ENCODE data around the gene CLCN4. TPM values are rescaled to one million over a fixed set of nuclear protein-coding genes. Genes with fewer than 3 reads are reported as not detected.

Gene CLCN4
- total RNA-seq, 2 experiments from 2014 or later: 0.25 TPM; not detected in 1

GRCh38 chrX:10135561-10136399 is 21.0 kb upstream of the CLCN4 start:
- Mint-ChIP-seq H3K27me3 (no peaks in the 10 kb centered on the region), H3K9me3 (no peaks in the 10 kb centered on the region), H3K4me3 (no peak overlapping the region), H3K4me1 (no peaks in the 10 kb centered on the region), H3K36me3 (peaks cover 4% of the 10 kb centered on the region), H3K27ac (no peak overlapping the region)
- POLR2A ChIA-PET: no interaction called here
- DNase-seq (no peak), ATAC-seq (ENCODE audit: low read depth) (no peak)

GRCh38 chrX:10138726-10139125 is 18.0 kb upstream of the CLCN4 start:
- POLR2A ChIA-PET: no interaction called here
- ATAC-seq (ENCODE audit: low read depth): no peak
- Mint-ChIP-seq H3K27me3 (no peaks in the 10 kb centered on the region), H3K27ac (no peak overlapping the region), H3K4me1 (no peaks in the 10 kb centered on the region), H3K4me3 (no peak overlapping the region), H3K9me3 (no peaks in the 10 kb centered on the region), H3K36me3 (peaks cover 9% of the 10 kb centered on the region)
- no peak for DNase-seq

GRCh38 chrX:10140264-10140663 is 16.5 kb upstream of the CLCN4 start:
- H3K9me3 Mint-ChIP-seq: no peaks in the 10 kb centered on the region
- H3K4me3 Mint-ChIP-seq: no peak overlapping the region
- POLR2A ChIA-PET: no interaction called here
- H3K4me1 Mint-ChIP-seq: no peaks in the 10 kb centered on the region
- H3K27ac Mint-ChIP-seq: no peak overlapping the region
- H3K27me3 Mint-ChIP-seq: no peaks in the 10 kb centered on the region
- H3K36me3 Mint-ChIP-seq: peaks cover 10% of the 10 kb centered on the region
- ATAC-seq (ENCODE audit: low read depth): no peak
- no peak for DNase-seq

- POLR2A ChIA-PET: no interaction called here
- peaks cover 14% of the 10 kb centered on the region for H3K36me3 Mint-ChIP-seq
These were observed 14.7 kb upstream of the CLCN4 start for GRCh38 chrX:10142041-10142599.

DNA sequence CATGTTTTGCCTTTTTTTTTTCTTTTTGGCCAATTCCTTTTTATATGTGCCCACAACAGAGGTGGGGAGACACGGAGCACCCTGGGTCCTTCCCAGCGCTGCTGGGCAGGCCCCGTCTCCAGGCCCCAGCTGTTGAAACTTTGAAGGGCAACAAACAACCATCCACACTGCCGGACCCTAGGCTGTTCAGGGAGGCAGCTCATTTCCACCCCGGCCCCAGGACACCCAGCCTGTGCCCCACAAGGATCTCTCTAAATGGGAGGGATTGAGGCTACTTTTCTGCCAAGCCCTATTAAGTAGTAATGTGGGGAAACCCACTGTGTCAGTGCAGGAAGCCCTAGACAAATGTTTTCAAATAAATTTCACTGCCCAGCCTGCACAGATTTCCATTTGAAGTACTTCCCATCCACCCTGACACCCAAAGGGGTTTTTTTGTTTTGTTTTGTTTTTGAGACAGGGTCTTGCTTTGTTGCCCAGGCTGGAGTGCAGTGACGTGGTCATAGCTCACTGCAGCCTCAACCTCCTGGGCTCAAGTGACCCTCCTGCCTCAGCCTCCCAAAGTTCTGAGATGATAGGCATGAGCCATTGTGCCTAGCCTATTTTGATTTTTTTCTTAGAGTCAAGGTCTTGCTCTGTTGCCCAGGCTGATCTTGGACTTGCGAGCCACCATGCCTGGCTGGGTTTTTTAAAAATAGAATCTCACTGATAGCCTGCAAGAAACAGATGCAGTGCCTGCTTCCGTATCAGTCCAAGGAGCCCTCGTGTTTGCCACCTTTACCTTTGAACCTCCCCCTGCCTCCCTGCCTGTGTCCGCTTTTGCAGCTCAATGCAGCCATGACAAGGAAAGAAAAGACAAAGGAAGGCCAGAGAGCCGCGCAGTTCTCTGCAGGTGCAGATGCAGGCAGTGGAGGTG is 13.4 kb upstream of the CLCN4 start:
- Mint-ChIP-seq H3K27ac (no peak overlapping the region), H3K4me3 (no peak overlapping the region), H3K36me3 (peaks cover 14% of the 10 kb centered on the region), H3K9me3 (no peaks in the 10 kb centered on the region), H3K4me1 (no peaks in the 10 kb centered on the region), H3K27me3 (no peaks in the 10 kb centered on the region)
- ATAC-seq (ENCODE audit: low read depth) (no peak), DNase-seq (no peak)
- POLR2A ChIA-PET: no interaction called here

More at GRCh38 chrX:10142041-10142599, 14.7 kb upstream of the CLCN4 start:
- H3K4me3 Mint-ChIP-seq: no peak overlapping the region
- H3K9me3 Mint-ChIP-seq: no peaks in the 10 kb centered on the region
- no peak overlapping the region for H3K27ac Mint-ChIP-seq
- ATAC-seq (ENCODE audit: low read depth) (no peak), DNase-seq (no peak)
- H3K27me3 Mint-ChIP-seq: no peaks in the 10 kb centered on the region
- no peaks in the 10 kb centered on the region for H3K4me1 Mint-ChIP-seq

- H3K27ac Mint-ChIP-seq: no peak overlapping the region
- peaks cover 14% of the 10 kb centered on the region for H3K36me3 Mint-ChIP-seq
- POLR2A ChIA-PET: no interaction called here
- no peaks in the 10 kb centered on the region for H3K9me3 Mint-ChIP-seq
- H3K4me3 Mint-ChIP-seq: no peak overlapping the region
- no peaks in the 10 kb centered on the region for H3K27me3 Mint-ChIP-seq
- no peak for DNase-seq
- H3K4me1 Mint-ChIP-seq: no peaks in the 10 kb centered on the region
- ATAC-seq (ENCODE audit: low read depth): no peak
These were observed 10.4 kb upstream of the CLCN4 start for GRCh38 chrX:10146346-10146745.

DNA sequence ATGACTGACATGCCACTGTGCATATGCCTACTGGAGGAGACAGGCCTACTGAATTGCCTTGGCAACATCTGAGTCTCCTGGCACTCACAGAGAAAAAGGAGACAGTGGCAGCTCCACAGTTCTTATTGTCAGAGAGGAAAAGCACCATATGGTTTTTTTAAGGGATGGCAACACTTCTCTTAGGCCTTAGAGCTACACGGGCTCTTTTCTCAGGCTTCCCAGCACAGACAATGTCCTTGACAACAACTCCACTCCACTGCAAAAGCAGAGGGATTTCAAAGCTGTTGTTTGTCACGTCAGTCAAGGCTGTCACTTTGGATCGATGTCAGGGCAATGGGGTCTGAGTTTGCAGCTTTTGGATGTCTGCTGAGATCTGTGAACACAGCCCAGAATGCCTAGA is 4.7 kb upstream of the CLCN4 start:
- Mint-ChIP-seq H3K27me3 (peaks cover 15% of the 10 kb centered on the region), H3K4me3 (no peak overlapping the region), H3K36me3 (no peaks in the 10 kb centered on the region), H3K9me3 (no peaks in the 10 kb centered on the region), H3K4me1 (peaks cover 1% of the 10 kb centered on the region), H3K27ac (no peak overlapping the region)
- POLR2A ChIA-PET: no interaction called here
- DNase-seq (no peak), ATAC-seq (ENCODE audit: low read depth) (no peak)

GRCh38 chrX:10155137-10155536 is 1.6 kb upstream of the CLCN4 start:
- Mint-ChIP-seq H3K36me3 (no peaks in the 10 kb centered on the region), H3K27ac (no peak overlapping the region), H3K27me3 (peaks cover 32% of the 10 kb centered on the region), H3K4me1 (peaks cover 2% of the 10 kb centered on the region), H3K9me3 (no peaks in the 10 kb centered on the region), H3K4me3 (no peak overlapping the region)
- POLR2A ChIA-PET: no interaction called here
- DNase-seq (no peak), ATAC-seq (ENCODE audit: low read depth) (no peak)

DNA sequence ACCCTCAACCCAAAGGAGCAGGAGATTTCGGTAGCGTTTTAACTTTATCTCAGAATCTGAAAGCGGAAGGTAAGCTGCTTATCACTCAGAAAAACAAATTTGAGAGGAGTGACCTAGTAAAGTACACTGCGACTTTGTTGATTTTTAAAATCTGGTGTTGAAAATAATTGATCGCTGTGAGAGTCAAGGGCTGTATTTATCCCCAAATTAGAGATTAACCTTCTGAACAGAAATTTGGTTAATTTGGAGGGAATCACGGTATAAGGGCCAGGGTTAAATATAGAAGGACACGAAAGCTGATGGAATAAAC is 212 bp downstream of the CLCN4 start:
- H3K27me3 Mint-ChIP-seq: peaks cover 37% of the 10 kb centered on the region
- no peaks in the 10 kb centered on the region for H3K36me3 Mint-ChIP-seq
- no peak overlapping the region for H3K27ac Mint-ChIP-seq
- ATAC-seq (ENCODE audit: low read depth) (no peak), DNase-seq (no peak)
- peak overlapping the region; percentile 39 for H3K4me3 Mint-ChIP-seq
- H3K4me1 Mint-ChIP-seq: peaks cover 2% of the 10 kb centered on the region
- no peaks in the 10 kb centered on the region for H3K9me3 Mint-ChIP-seq
- POLR2A ChIA-PET: no interaction called here

DNA sequence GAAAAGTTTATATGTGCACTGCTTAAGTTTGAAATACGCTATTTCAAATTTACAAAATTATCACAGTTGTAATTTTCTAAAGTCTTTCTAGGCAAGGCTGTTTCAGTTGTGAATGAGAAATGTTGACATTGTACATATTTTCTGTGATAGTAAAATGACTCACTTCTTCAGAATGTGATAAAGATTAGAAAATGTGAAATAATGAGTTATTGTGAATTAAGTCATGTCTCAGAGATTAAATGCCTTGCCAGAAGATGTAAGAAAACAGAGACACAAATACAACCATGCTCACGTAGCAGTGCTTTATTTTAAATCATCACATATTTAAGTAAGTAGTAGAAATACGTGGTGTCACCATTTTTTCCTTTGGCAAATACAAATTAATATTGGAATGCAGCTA is 768 bp downstream of the CLCN4 start:
- POLR2A ChIA-PET: no interaction called here
- H3K36me3 Mint-ChIP-seq: no peaks in the 10 kb centered on the region
- no peaks in the 10 kb centered on the region for H3K9me3 Mint-ChIP-seq
- DNase-seq (no peak), ATAC-seq (ENCODE audit: low read depth) (no peak)
- H3K27ac Mint-ChIP-seq: no peak overlapping the region
- H3K4me3 Mint-ChIP-seq: no peak overlapping the region
- H3K4me1 Mint-ChIP-seq: peaks cover 2% of the 10 kb centered on the region
- peaks cover 39% of the 10 kb centered on the region for H3K27me3 Mint-ChIP-seq

GRCh38 chrX:10158279-10159144 is 1.7 kb downstream of the CLCN4 start:
- no peak overlapping the region for H3K27ac Mint-ChIP-seq
- peaks cover 2% of the 10 kb centered on the region for H3K4me1 Mint-ChIP-seq
- POLR2A ChIA-PET: no interaction called here
- ATAC-seq (ENCODE audit: low read depth) (no peak), DNase-seq (no peak)
- no peaks in the 10 kb centered on the region for H3K36me3 Mint-ChIP-seq
- peaks cover 40% of the 10 kb centered on the region for H3K27me3 Mint-ChIP-seq
- no peaks in the 10 kb centered on the region for H3K9me3 Mint-ChIP-seq
- H3K4me3 Mint-ChIP-seq: no peak overlapping the region

GRCh38 chrX:10159145-10159468 is 2.3 kb downstream of the CLCN4 start:
- H3K9me3 Mint-ChIP-seq: no peaks in the 10 kb centered on the region
- POLR2A ChIA-PET: no interaction called here
- H3K4me3 Mint-ChIP-seq: no peak overlapping the region
- no peaks in the 10 kb centered on the region for H3K36me3 Mint-ChIP-seq
- ATAC-seq (ENCODE audit: low read depth) (no peak), DNase-seq (no peak)
- H3K27ac Mint-ChIP-seq: no peak overlapping the region
- H3K4me1 Mint-ChIP-seq: peaks cover 2% of the 10 kb centered on the region
- H3K27me3 Mint-ChIP-seq: peaks cover 44% of the 10 kb centered on the region

- H3K27ac Mint-ChIP-seq: no peak overlapping the region
- peaks cover 2% of the 10 kb centered on the region for H3K4me1 Mint-ChIP-seq
- H3K27me3 Mint-ChIP-seq: peaks cover 39% of the 10 kb centered on the region
- H3K4me3 Mint-ChIP-seq: no peak overlapping the region
- POLR2A ChIA-PET: no interaction called here
- DNase-seq: no peak
- H3K9me3 Mint-ChIP-seq: no peaks in the 10 kb centered on the region
- no peak for ATAC-seq (ENCODE audit: low read depth)
- H3K36me3 Mint-ChIP-seq: no peaks in the 10 kb centered on the region
These were observed 3.4 kb downstream of the CLCN4 start for GRCh38 chrX:10160211-10160610.

Measured in activated naive CD8-positive, alpha-beta T cell treated with anti-CD3 and anti-CD28 coated beads, Interleukin-2, amount 10 ng/mL, durations not matched to agents 7 days and 5 days (primary cell).